ENCODE data around the gene KCNH6.

DNA sequence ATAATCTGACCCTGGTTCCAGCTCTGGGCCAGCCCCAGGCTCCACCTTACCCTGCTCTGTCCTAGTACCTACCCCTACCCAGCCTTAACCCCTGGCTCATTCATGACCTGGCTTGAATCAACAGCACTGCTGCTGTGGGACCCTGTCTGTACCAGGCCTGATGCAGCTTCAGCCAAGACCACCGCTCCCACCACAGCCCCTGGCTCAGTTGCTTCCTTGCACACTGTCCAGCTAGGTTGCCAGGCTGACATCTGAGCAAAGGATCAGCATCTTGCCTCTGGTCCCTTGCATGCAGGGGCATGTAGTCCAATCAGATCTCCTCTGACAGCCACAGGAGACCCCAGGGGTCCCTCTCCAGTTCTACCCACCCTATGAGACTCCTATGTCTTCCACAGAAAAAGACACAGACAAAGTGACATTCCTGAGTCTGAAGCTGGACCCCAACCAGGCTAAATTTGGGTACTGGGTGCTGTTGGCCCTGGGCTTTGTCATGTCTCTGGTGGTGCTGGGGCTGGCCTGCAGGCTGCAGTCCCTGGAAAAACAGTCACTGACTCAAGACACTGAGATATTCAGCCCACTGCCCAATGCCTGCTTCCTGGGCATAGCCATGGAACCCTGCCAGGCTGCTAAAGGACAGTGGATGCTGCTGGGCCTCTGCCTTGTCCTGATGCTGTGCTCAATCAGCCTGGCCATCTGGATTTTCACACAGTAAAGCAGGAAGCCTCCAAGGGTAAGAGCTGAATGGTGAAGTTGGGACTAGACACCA, 3.9 kb upstream of the KCNH6 start:
- TF ChIP-seq, protein P1, sequence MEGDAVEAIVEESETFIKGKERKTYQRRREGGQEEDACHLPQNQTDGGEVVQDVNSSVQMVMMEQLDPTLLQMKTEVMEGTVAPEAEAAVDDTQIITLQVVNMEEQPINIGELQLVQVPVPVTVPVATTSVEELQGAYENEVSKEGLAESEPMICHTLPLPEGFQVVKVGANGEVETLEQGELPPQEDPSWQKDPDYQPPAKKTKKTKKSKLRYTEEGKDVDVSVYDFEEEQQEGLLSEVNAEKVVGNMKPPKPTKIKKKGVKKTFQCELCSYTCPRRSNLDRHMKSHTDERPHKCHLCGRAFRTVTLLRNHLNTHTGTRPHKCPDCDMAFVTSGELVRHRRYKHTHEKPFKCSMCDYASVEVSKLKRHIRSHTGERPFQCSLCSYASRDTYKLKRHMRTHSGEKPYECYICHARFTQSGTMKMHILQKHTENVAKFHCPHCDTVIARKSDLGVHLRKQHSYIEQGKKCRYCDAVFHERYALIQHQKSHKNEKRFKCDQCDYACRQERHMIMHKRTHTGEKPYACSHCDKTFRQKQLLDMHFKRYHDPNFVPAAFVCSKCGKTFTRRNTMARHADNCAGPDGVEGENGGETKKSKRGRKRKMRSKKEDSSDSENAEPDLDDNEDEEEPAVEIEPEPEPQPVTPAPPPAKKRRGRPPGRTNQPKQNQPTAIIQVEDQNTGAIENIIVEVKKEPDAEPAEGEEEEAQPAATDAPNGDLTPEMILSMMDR (IDR thresholded peaks at IDR 0.05), result no peak
- no peak for TF ChIP-seq POLR2A (IDR thresholded peaks at IDR 0.05)
